Astrocyte (in vitro differentiated cells and primary cell): ENCODE data around the gene SPTBN1. TPM values are rescaled to one million over a fixed set of nuclear protein-coding genes. Genes with fewer than 3 reads are reported as not detected.

ENCODE experiments used
- DNase-seq: peaks from one replicate; pipeline ENCODE4 v3.0.0-alpha.2; 2010; ENCODE audit warnings: low read depth
- FAIRE-seq: peaks from 2 replicates; lab custom pipeline; 2011; peaks lifted over from hg19 to GRCh38; lab: Jason Lieb, UNC
- H2AFZ ChIP-seq: 2 replicates; pipeline ENCODE4 v1.6.0; 2012; ENCODE audit warnings: low read depth, low read length, inconsistent platforms
- H3K27ac ChIP-seq: 2 replicates; pipeline ENCODE4 v1.5.1; 2011; ENCODE audit warnings: low read depth, low read length, inconsistent platforms
- H3K27me3 ChIP-seq: 2 replicates; pipeline ENCODE4 v1.6.0; 2011; ENCODE audit warnings: low read length, inconsistent platforms; ENCODE audit not compliant: insufficient read depth
- H3K36me3 ChIP-seq: 2 replicates; pipeline ENCODE4 v1.5.1; 2011; ENCODE audit warnings: low read length, inconsistent platforms; ENCODE audit not compliant: insufficient read depth
- H3K4me1 ChIP-seq: 2 replicates; pipeline ENCODE4 v1.5.1; 2011; ENCODE audit warnings: low read length, inconsistent platforms; ENCODE audit not compliant: insufficient read depth
- H3K4me2 ChIP-seq: 2 replicates; pipeline ENCODE4 v1.6.0; 2012; ENCODE audit warnings: low read length, inconsistent platforms
- H3K4me3 ChIP-seq: 2 replicates; pipeline ENCODE4 v1.5.1; 2011; ENCODE audit warnings: low read depth, mild to moderate bottlenecking, low read length, inconsistent platforms; ENCODE audit not compliant: insufficient read depth
- H3K79me2 ChIP-seq: 2 replicates; pipeline ENCODE4 v1.6.0; 2012; ENCODE audit warnings: mild to moderate bottlenecking, low read length, inconsistent platforms; ENCODE audit not compliant: insufficient read depth
- H3K9ac ChIP-seq: 2 replicates; pipeline ENCODE4 v1.6.0; 2012; ENCODE audit warnings: mild to moderate bottlenecking, low read length, inconsistent platforms
- H3K9me3 ChIP-seq: 2 replicates; pipeline ENCODE4 v1.5.1; 2012; ENCODE audit warnings: low read depth, mild to moderate bottlenecking, low read length, inconsistent platforms; ENCODE audit not compliant: insufficient read depth
- H4K20me1 ChIP-seq: 2 replicates; pipeline ENCODE4 v1.6.0; 2012; ENCODE audit warnings: low read length, inconsistent platforms; ENCODE audit not compliant: insufficient read depth
- H3K27ac Mint-ChIP-seq: one replicate; pipeline ENCODE4 v1.8.0; 2021; ENCODE audit warnings: mild to moderate bottlenecking, mixed read lengths; ENCODE audit not compliant: unreplicated experiment
- H3K27me3 Mint-ChIP-seq: one replicate; pipeline ENCODE4 v1.8.0; 2021; ENCODE audit warnings: low read depth, mixed read lengths; ENCODE audit not compliant: unreplicated experiment
- H3K36me3 Mint-ChIP-seq: one replicate; pipeline ENCODE4 v1.8.0; 2021; ENCODE audit warnings: low read depth, mixed read lengths; ENCODE audit not compliant: unreplicated experiment
- H3K4me1 Mint-ChIP-seq: one replicate; pipeline ENCODE4 v1.8.0; 2021; ENCODE audit warnings: low read depth, mixed read lengths; ENCODE audit not compliant: unreplicated experiment
- H3K4me3 Mint-ChIP-seq: one replicate; pipeline ENCODE4 v1.8.0; 2021; ENCODE audit warnings: mild to moderate bottlenecking, moderate library complexity, mixed read lengths; ENCODE audit not compliant: unreplicated experiment
- H3K9me3 Mint-ChIP-seq: one replicate; pipeline ENCODE4 v1.8.0; 2021; ENCODE audit warnings: mild to moderate bottlenecking, mixed read lengths; ENCODE audit not compliant: unreplicated experiment
- EZH2 ChIP-seq: IDR thresholded peaks from 2 replicates; pipeline ENCODE4 v1.6.1; 2012; ENCODE audit warnings: mild to moderate bottlenecking, low read length, inconsistent platforms; ENCODE audit not compliant: insufficient read depth
- total RNA-seq: library from RNA; stranded (reverse); gene quantifications from 2 replicates; pipeline ENCODE4 v1.2.1, GENCODE V29; 2021
- TF ChIP-seq, protein P1 (sequence below): IDR thresholded peaks from 2 replicates; pipeline ENCODE4 v1.5.1; 2011; ENCODE audit warnings: low read depth, mild to moderate bottlenecking, inconsistent platforms, low read length, moderate library complexity; ENCODE audit not compliant: insufficient read depth

Gene SPTBN1
- total RNA-seq, 1 donor from 2014 or later: 311 TPM

DNA sequence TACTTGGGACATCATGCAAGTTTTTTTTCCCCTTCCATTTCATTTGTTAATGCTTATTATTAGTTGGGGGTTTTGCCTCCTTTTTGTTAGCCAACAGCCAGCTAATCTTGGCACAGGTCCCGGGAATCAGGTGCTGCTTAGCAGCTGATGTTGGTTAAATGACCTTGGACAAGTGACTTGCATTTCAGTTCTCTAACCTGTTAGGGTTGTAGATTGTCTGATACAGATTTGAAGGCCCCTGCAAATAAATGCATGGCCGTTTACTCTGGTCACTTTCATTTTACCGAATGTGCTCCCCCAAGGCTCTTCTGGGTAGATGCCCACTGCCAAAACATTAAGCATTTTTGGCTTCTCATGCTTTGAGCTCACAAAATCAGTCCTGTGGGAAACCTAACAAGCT lies 120.9 kb downstream of the SPTBN1 start:
- Histone ChIP-seq H3K79me2 (peaks cover 88% of the 10 kb centered on the region), H2AFZ (no peak overlapping the region), H3K4me1 (peaks cover 61% of the 10 kb centered on the region), H4K20me1 (peaks cover 39% of the 10 kb centered on the region), H3K9me3 (no peaks in the 10 kb centered on the region), H3K36me3 (peaks cover 9% of the 10 kb centered on the region), H3K4me3 (no peak overlapping the region), H3K9ac (no peak overlapping the region), H3K4me2 (no peak overlapping the region), H3K27ac (no peak overlapping the region), H3K27me3 (no peaks in the 10 kb centered on the region)
- no peak overlapping the region for H3K27ac Mint-ChIP-seq
- DNase-seq: no peak
- no peak overlapping the region for H3K4me3 Mint-ChIP-seq
- H3K27me3 Mint-ChIP-seq: no peaks in the 10 kb centered on the region
- no peak for FAIRE-seq
- peaks cover 17% of the 10 kb centered on the region for H3K36me3 Mint-ChIP-seq
- peaks cover 72% of the 10 kb centered on the region for H3K4me1 Mint-ChIP-seq
- no peaks in the 10 kb centered on the region for H3K9me3 Mint-ChIP-seq
- TF ChIP-seq EZH2: no peak
- TF ChIP-seq, protein P1, sequence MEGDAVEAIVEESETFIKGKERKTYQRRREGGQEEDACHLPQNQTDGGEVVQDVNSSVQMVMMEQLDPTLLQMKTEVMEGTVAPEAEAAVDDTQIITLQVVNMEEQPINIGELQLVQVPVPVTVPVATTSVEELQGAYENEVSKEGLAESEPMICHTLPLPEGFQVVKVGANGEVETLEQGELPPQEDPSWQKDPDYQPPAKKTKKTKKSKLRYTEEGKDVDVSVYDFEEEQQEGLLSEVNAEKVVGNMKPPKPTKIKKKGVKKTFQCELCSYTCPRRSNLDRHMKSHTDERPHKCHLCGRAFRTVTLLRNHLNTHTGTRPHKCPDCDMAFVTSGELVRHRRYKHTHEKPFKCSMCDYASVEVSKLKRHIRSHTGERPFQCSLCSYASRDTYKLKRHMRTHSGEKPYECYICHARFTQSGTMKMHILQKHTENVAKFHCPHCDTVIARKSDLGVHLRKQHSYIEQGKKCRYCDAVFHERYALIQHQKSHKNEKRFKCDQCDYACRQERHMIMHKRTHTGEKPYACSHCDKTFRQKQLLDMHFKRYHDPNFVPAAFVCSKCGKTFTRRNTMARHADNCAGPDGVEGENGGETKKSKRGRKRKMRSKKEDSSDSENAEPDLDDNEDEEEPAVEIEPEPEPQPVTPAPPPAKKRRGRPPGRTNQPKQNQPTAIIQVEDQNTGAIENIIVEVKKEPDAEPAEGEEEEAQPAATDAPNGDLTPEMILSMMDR: no peak

DNA sequence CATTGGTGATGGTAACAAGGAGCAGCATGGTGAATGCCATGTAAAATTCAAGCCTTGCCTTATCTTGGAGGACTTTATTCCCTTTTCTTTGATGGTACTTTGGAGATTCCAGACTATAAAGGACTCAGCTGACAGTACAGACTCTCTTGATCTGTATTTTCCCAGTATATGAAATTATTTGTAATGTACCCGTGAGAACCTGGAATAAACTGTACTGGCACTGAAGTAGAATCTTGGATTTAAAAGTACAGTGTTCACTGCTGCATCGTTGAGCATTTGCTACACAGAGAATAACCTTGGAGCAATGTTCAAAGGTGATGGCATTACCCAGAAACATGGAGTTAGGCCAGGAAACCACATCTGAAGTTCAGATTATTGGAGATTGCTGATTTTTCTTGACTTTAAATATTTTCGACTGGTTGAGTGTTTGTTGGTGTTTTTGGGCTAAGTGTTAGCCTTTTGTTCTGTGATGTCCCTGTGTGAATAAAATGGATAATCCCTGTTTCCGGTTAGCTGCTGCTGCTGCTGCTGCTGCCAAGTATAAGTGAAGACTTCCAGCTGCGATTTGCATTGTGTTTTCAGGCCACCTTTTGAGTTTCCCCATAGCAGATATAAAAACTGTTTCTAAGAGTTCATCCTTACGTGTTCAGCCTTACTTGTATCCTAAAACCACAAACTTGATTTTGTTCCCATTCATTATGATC lies 122.0 kb downstream of the SPTBN1 start:
- Mint-ChIP-seq H3K27ac (peak overlapping the region; percentile 19), H3K27me3 (no peaks in the 10 kb centered on the region), H3K9me3 (no peaks in the 10 kb centered on the region), H3K4me1 (peaks cover 65% of the 10 kb centered on the region), H3K36me3 (peaks cover 17% of the 10 kb centered on the region), H3K4me3 (no peak overlapping the region)
- peaks cover 47% of the 10 kb centered on the region for H4K20me1 ChIP-seq
- H3K36me3 ChIP-seq: peaks cover 9% of the 10 kb centered on the region
- peaks cover 98% of the 10 kb centered on the region for H3K79me2 ChIP-seq
- H3K9me3 ChIP-seq: no peaks in the 10 kb centered on the region
- peak overlapping the region; percentile 37 for H3K4me2 ChIP-seq
- no peaks in the 10 kb centered on the region for H3K27me3 ChIP-seq
- H3K9ac ChIP-seq: no peak overlapping the region
- H3K4me3 ChIP-seq: no peak overlapping the region
- no peak overlapping the region for H2AFZ ChIP-seq
- no peak for DNase-seq
- FAIRE-seq: no peak
- TF ChIP-seq, protein P1: no peak
- TF ChIP-seq EZH2: no peak
- H3K27ac ChIP-seq: no peak overlapping the region
- H3K4me1 ChIP-seq: peaks cover 51% of the 10 kb centered on the region

DNA sequence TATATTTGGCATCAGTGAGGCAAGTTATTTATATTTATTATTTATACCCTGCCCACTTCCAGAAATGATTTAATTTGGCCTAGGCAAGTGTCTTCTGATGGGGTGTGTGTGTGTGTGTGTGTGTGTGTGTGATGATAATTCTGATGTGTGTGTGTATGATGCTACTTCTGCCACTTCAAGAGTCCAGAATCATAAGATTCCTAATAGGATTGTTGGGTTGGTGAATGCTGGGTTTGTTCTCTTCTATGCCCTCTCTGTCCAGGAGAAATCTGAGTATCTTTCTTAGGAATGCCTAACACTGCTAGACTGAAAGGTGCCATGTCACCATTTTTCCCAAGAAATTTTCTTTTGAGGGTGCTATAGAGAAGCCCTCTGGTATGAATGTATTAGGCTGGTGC lies 122.5 kb downstream of the SPTBN1 start:
- peaks cover 46% of the 10 kb centered on the region for H3K4me1 ChIP-seq
- H3K9me3 ChIP-seq: no peaks in the 10 kb centered on the region
- H2AFZ ChIP-seq: no peak overlapping the region
- H3K4me2 ChIP-seq: peak overlapping the region; percentile 37
- Mint-ChIP-seq H3K27ac (peak overlapping the region; percentile 19), H3K4me3 (no peak overlapping the region), H3K9me3 (no peaks in the 10 kb centered on the region), H3K27me3 (no peaks in the 10 kb centered on the region), H3K4me1 (peaks cover 60% of the 10 kb centered on the region), H3K36me3 (peaks cover 19% of the 10 kb centered on the region)
- H3K36me3 ChIP-seq: peaks cover 9% of the 10 kb centered on the region
- H3K79me2 ChIP-seq: peaks cover 99% of the 10 kb centered on the region
- TF ChIP-seq, protein P1: no peak
- no peak for TF ChIP-seq EZH2
- H3K27ac ChIP-seq: no peak overlapping the region
- FAIRE-seq: no peak
- H3K9ac ChIP-seq: no peak overlapping the region
- peaks cover 53% of the 10 kb centered on the region for H4K20me1 ChIP-seq
- H3K27me3 ChIP-seq: no peaks in the 10 kb centered on the region
- no peak for DNase-seq
- no peak overlapping the region for H3K4me3 ChIP-seq
